Body of pancreas (tissue), 4 donors: ENCODE results near the gene IL11.

ENCODE experiments used
- CTCF ChIP-seq, 7 experiments: fragments of 450-650 bp in 4 of 7; fragments of 200-600 bp in 3 of 7; sonication (generic) in 3 of 7; IDR thresholded peaks; one replicate each; pipeline ENCODE4 v1.5.1; 2016 to 2019; ENCODE audit warnings: antibody characterized with exemption in 7 of 7
- POLR2A ChIP-seq, 3 donors: fragments of 450-650 bp; IDR thresholded peaks; one replicate each; pipeline ENCODE4 v1.6.1; 2016; ENCODE audit warnings: antibody characterized with exemption in 3 of 3, mild to moderate bottlenecking in 2 of 3

- TF ChIP-seq CTCF (IDR thresholded peaks at IDR 0.05) (no peak), POLR2A (IDR thresholded peaks at IDR 0.05) (no peak)
Observed at GRCh38 chr19:55389386-55390317, 19.4 kb upstream of the IL11 start.
